SH-SY5Y (cell line): ENCODE measurements around the gene PAQR5.

Source experiments
- GATA2 ChIP-seq: IDR thresholded peaks from 2 replicates; pipeline ENCODE4 v1.6.1; 2011; ENCODE audit warnings: mild to moderate bottlenecking, low read depth, low read length
- GATA3 ChIP-seq: IDR thresholded peaks from 2 replicates; pipeline ENCODE4 v1.6.1; 2011; ENCODE audit warnings: low read depth, mild to moderate bottlenecking, low read length, moderate library complexity

GRCh38 chr15:69271217-69271616 is 27.5 kb upstream of the PAQR5 start:
- no peak for TF ChIP-seq GATA2
- TF ChIP-seq GATA3: no peak
